Hematopoietic multipotent progenitor cell treated with erythropoietin and hydrocortisone succinate and interleukin-3 and kit ligand, for 15 days (in vitro differentiated cells): Measurements from ENCODE around the gene NRIP1.

Source experiments
- DNase-seq: peaks from one replicate; pipeline ENCODE4 v3.0.0-alpha.2; 2015; ENCODE audit warnings: low spot score

NRIP1 gene

DNA sequence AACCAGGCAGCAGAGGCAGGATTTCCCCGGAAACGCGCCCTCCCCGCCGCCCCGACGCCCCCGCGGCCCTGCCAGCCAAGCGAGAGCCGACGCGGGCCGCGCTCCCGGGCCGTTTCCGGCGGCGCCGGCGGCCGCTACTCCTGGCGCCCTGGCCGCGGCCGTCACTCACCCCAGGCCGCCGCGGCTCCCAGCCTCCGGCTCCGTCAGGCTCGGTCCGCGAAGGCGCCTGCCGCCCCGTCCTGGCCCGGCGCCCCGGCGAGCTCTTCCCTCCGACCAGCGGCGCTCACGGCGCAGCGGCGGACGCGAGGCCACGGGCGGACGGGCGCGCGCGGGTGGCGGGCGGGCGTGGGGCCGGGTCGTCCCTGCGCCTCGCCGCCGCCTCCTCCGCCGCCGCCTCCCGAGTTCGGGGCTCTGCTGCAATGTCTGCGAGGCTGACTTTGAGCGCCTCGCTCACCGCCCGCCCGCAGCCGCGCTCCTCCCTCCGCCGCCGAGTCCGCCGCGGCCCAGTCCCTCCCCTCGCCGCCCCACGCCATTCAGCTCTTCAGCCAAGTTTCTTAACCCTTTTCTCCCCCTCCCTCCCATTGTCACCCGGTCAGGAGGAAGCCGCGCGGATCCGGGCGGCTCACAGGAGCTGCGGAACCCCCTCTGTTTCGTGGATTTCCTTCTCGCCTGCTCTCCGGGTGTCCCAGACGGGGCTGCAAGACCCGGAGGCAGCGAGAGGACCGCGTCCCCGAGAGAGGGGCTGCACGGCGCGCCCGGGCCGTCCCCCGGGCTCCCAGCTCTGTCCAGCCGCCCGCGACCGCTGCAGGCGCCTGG is at the start of gene NRIP1:
Gene NRIP1 (minus strand): TSS at position 425 of the 816 bp plus-strand sequence. CDS start 96,808 bp downstream, outside the sequence.
- peak; percentile 69 for DNase-seq

DNA sequence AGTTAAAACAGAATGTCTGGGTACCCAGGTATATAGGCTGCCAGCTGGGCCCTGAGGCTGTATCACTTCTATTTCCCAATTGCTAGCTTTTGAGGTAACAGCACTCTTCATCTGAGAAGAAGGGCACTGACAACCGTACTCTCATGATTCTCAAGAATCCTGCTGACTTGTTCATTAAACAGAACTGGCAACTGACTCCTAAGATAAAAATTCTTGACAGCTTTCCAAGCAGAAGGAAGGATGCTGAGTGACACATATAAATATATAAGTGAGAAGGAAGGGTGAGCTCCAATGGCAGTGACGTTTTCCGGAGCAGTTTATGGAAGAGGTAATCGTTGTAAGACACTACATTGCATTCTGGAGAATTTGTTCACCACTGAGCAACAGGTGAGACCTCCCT is 48.1 kb upstream of the NRIP1 start:
- DNase-seq = no peak

GRCh38 chr21:15108801-15109200 is 44.0 kb upstream of the NRIP1 start:
- no peak for DNase-seq

- DNase-seq = no peak
Measured at GRCh38 chr21:15104470-15104869, 39.7 kb upstream of the NRIP1 start.

- DNase-seq = no peak
Measured at GRCh38 chr21:15098908-15099307, 34.1 kb upstream of the NRIP1 start.

DNA sequence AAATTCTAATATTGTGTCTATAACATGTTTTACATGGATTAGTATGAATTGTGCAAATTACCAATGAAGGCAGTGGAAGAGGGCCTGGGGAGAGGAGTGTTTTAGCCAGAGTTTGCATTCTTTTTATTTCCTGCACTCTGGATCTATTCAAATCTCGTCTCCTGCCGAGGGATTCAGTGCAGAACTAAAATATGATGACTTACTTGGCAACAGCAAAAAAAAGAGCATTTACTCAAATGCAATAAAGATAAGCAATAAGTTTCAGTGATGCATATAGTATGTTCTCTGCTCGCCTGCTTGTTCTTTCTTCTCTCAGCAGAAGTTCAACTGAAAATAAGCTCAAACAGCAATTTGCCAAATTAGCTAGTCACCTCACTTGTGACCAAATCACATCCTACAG is 33.4 kb upstream of the NRIP1 start:
- DNase-seq = no peak

- DNase-seq = no peak
Measured at GRCh38 chr21:15097580-15097979, 32.8 kb upstream of the NRIP1 start.

- no peak for DNase-seq
Measured at GRCh38 chr21:15096146-15096545, 31.3 kb upstream of the NRIP1 start.

DNA sequence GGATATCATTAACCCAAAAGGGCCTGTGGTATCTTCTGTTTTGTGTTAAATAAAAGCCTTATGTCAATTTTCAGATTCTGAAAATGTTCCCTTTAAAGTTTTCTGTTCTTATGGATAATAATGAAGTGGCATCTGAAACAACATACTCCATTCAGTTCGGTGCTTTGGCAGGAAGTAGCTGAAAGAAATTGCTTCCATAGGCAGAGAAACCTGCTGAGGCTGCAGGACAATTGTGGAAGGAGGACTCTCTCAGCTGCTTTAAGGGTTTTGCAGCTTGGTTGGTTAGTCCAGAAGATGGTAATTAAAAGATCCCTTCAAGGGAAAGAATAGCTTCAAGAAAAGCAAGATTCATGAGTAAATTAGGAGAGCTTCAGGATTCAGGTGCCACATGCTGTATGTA is 30.5 kb upstream of the NRIP1 start:
- no peak for DNase-seq

- DNase-seq = no peak
Measured at GRCh38 chr21:15094706-15095105, 29.9 kb upstream of the NRIP1 start.

- no peak for DNase-seq
Measured at GRCh38 chr21:15093216-15093615, 28.4 kb upstream of the NRIP1 start.

DNA sequence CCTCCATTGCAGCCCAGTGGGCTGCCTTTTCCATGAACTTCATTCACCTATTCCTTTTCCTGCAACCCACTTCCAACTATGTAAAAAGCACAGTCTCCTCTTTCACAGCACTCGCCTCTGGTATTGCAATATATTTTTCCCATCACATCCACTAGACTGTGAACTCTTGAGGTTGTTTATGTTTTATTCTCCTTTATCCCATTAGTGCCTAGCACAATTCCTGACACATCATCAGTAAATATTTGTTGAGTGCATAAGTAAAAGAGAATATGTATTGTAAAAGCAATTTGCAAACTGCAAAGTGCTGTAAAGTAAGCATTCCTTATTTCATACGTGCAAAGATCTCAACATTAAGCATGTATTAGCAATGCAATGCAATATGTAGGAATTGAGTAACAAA is 27.9 kb upstream of the NRIP1 start:
- no peak for DNase-seq

DNA sequence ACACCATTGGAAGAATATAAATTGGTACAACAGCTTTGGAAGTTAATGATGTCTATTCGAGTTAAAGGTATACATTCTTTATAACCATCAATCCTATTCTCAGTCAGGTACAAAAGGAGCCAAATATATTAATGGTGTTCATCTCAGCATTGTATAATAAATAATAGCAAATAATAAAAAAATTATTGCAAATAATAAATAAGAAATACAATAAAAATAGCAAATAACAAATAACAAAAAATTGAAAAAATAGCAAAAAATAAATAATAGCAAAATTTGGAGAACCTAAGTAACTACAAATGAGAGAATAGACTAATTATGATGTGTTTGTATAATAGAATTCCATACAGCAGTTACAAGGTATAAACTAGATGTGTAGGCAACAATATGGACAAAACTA is 25.6 kb upstream of the NRIP1 start:
- DNase-seq = no peak

DNA sequence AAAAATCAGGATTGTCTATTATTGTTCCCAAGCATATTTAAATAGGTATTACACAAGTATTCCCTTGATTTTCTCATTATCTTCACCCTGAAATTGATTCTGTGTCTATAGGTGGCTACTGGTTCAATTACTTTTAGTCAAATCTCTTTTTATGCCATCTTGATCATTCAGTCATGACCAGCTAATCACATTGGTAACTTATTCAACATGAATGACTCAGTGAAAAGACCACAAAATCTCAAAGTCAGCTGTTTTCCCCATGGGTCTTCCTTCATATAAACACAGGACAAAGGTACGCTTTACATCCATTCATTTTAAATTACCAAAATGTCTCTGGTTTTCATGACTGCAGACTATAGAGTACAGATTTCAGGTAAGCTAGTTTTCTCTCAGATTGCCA is 23.7 kb upstream of the NRIP1 start:
- no peak for DNase-seq

- DNase-seq = no peak
Measured at GRCh38 chr21:15084668-15085067, 19.9 kb upstream of the NRIP1 start.

DNA sequence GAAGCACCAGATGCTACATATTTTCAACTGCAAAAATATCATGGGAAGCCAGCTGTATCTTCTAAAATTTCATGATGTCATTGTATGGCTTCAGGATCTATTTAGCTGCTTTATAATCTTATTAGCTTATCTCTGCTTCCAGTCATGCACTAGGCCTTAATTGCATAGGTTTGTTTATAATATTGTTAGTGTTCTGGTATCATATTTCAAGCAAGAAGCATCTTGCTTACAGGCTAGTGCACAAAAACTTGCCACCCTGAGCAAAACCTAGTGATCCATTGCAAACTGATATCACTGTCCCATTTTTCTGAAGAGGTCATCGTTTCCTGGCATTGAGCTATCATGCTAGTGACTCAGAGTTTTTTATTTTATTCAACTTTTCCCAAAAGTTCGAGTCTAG is 15.7 kb upstream of the NRIP1 start:
- no peak for DNase-seq

- DNase-seq = no peak
Measured at GRCh38 chr21:15079269-15079668, 14.5 kb upstream of the NRIP1 start.

- no peak for DNase-seq
Measured at GRCh38 chr21:15078180-15078579, 13.4 kb upstream of the NRIP1 start.

- no peak for DNase-seq
Measured at GRCh38 chr21:15077529-15078145, 12.8 kb upstream of the NRIP1 start.

GRCh38 chr21:15076730-15077129 is 11.9 kb upstream of the NRIP1 start:
- no peak for DNase-seq

GRCh38 chr21:15071009-15071408 is 6.2 kb upstream of the NRIP1 start:
- no peak for DNase-seq

GRCh38 chr21:15066123-15066575 is 1.3 kb upstream of the NRIP1 start:
- DNase-seq = no peak

GRCh38 chr21:15065392-15066122 is 757 bp upstream of the NRIP1 start:
- DNase-seq = peak; percentile 52
